ENCODE data around the gene GALNT9.
A peak's percentile ranks its signal among the peaks of the same experiment; 100 is the strongest.

Gene GALNT9

GRCh38 chr12:132279184-132279889 lies 50.1 kb downstream of the GALNT9 start:
- Mint-ChIP-seq H3K27me3 (ENCODE audit: low read depth, poor library complexity) (peaks cover 15% of the 10 kb centered on the region), H3K9me3 (no peaks in the 10 kb centered on the region), H3K27ac (no peak overlapping the region), H3K4me3 (no peak overlapping the region), H3K36me3 (ENCODE audit: low read depth) (no peaks in the 10 kb centered on the region), H3K4me1 (peaks cover 82% of the 10 kb centered on the region)
- DNase-seq = no peak
- no peak for TF ChIP-seq CTCF (IDR thresholded peaks at IDR 0.05)

- H3K4me1 Mint-ChIP-seq = peaks cover 82% of the 10 kb centered on the region
- H3K36me3 Mint-ChIP-seq (ENCODE audit: low read depth) = no peaks in the 10 kb centered on the region
- H3K4me3 Mint-ChIP-seq = no peak overlapping the region
- TF ChIP-seq CTCF (IDR thresholded peaks at IDR 0.05) = no peak
- no peak for DNase-seq
- no peak overlapping the region for H3K27ac Mint-ChIP-seq
- H3K9me3 Mint-ChIP-seq = no peaks in the 10 kb centered on the region
- peaks cover 8% of the 10 kb centered on the region for H3K27me3 Mint-ChIP-seq (ENCODE audit: low read depth, poor library complexity)
Measured at GRCh38 chr12:132278401-132279183, 50.8 kb downstream of the GALNT9 start.

- H3K27ac Mint-ChIP-seq = peak overlapping the region; percentile 59
- H3K4me3 Mint-ChIP-seq = no peak overlapping the region
- DNase-seq = no peak
- H3K9me3 Mint-ChIP-seq = no peaks in the 10 kb centered on the region
- H3K27me3 Mint-ChIP-seq (ENCODE audit: low read depth, poor library complexity) = peaks cover 11% of the 10 kb centered on the region
- H3K4me1 Mint-ChIP-seq = peaks cover 81% of the 10 kb centered on the region
- no peaks in the 10 kb centered on the region for H3K36me3 Mint-ChIP-seq (ENCODE audit: low read depth)
- TF ChIP-seq CTCF (IDR thresholded peaks at IDR 0.05) = no peak
Measured at GRCh38 chr12:132277949-132278348, 51.4 kb downstream of the GALNT9 start.

- TF ChIP-seq CTCF (IDR thresholded peaks at IDR 0.05) = no peak
- Mint-ChIP-seq H3K27me3 (ENCODE audit: low read depth, poor library complexity) (peaks cover 14% of the 10 kb centered on the region), H3K27ac (no peak overlapping the region)
Measured at GRCh38 chr12:132277374-132277941, 51.9 kb downstream of the GALNT9 start.

GRCh38 chr12:132276827-132277373 lies 52.5 kb downstream of the GALNT9 start:
- Mint-ChIP-seq H3K36me3 (ENCODE audit: low read depth) (no peaks in the 10 kb centered on the region), H3K27ac (no peak overlapping the region), H3K9me3 (no peaks in the 10 kb centered on the region), H3K27me3 (ENCODE audit: low read depth, poor library complexity) (peaks cover 17% of the 10 kb centered on the region), H3K4me3 (peak overlapping the region; percentile 14), H3K4me1 (peaks cover 78% of the 10 kb centered on the region)
- DNase-seq = no peak
- no peak for TF ChIP-seq CTCF (IDR thresholded peaks at IDR 0.05)

More at GRCh38 chr12:132277374-132277941, 51.9 kb downstream of the GALNT9 start:
- Mint-ChIP-seq H3K36me3 (ENCODE audit: low read depth) (no peaks in the 10 kb centered on the region), H3K4me3 (no peak overlapping the region), H3K4me1 (peaks cover 81% of the 10 kb centered on the region), H3K9me3 (no peaks in the 10 kb centered on the region)
- DNase-seq = no peak

All from nephron progenitor cell (in vitro differentiated cells).